HepG2 (cell line): ENCODE results near the gene TALDO1. TPM values are rescaled to one million over a fixed set of nuclear protein-coding genes. Genes with fewer than 3 reads are reported as not detected.

ENCODE experiments used
- ATAC-seq: fragments of 200-7000 bp; cut with Tn5 transposase; 3 replicates; pipeline ENCODE4 v1.9.1; 2020; ENCODE audit warnings: mild to moderate bottlenecking, moderate library complexity
- BruUV-seq: library from RNA; stranded (reverse); fragments of 400-500 nt; replicated peaks from 2 replicates; lab custom pipeline; 2021; lab: Mats Ljungman, UMichigan
- CTCF ChIA-PET: fragments of 300-600 bp; formaldehyde crosslinking; extraction: SDS; loops from one replicate; lab custom pipeline; 2021; ENCODE audit warnings: low total read pairs, inconsistent platforms, low intra/inter-chr PET ratio; lab: Yijun Ruan, JAX
- POLR2A ChIA-PET: fragments of 350-600 bp; sonication (Branson Sonifier 250); formaldehyde crosslinking; loops from one replicate; lab custom pipeline; 2020; ENCODE audit warnings: antibody characterized with exemption, inconsistent platforms; lab: Yijun Ruan, JAX
- DNase-seq: peaks from one replicate; pipeline ENCODE4 v3.0.0-alpha.2; 2015; ENCODE audit warnings: low spot score
- FAIRE-seq: peaks from 3 replicates; lab custom pipeline; 2011; peaks lifted over from hg19 to GRCh38; lab: Jason Lieb, UNC
- H2AFZ ChIP-seq: one replicate; pipeline ENCODE4 v1.6.1; 2011; ENCODE audit warnings: low read length, inconsistent platforms
- H3K27ac ChIP-seq: fragments of 300-600 bp; 3 replicates; pipeline ENCODE4 v1.8.0; 2011; ENCODE audit warnings: mixed run types, mild to moderate bottlenecking, mixed read lengths, low read length, inconsistent platforms; ENCODE audit not compliant: insufficient read depth; ENCODE audit errors: extremely low read length
- H3K27me3 ChIP-seq, 2 experiments: fragments of 200-600 bp in 1 of 2; 2 replicates in 1 of 2; 3 replicates in 1 of 2; pipeline versions ENCODE4 v1.6.0 to v1.8.0; 2011; ENCODE audit warnings: low read length in 2 of 2, mild to moderate bottlenecking in 2 of 2, moderate library complexity in 2 of 2, inconsistent platforms in 1 of 2; ENCODE audit not compliant: insufficient read depth in 2 of 2, control insufficient read depth in 1 of 2
- H3K36me3 ChIP-seq, 2 experiments: fragments of 200-600 bp in 1 of 2; replicated peaks in 1 of 2; 2 replicates in 1 of 2; 3 replicates in 1 of 2; pipeline versions ENCODE4 v1.5.1 to v1.8.0; 2011; ENCODE audit warnings: low read length in 2 of 2, inconsistent platforms in 1 of 2; ENCODE audit not compliant: insufficient read depth in 2 of 2, control insufficient read depth in 1 of 2
- H3K4me1 ChIP-seq: 2 replicates; pipeline ENCODE4 v1.5.1; 2012; ENCODE audit warnings: low read length, inconsistent platforms; ENCODE audit not compliant: insufficient read depth
- H3K4me2 ChIP-seq: 2 replicates; pipeline ENCODE4 v1.6.0; 2011; ENCODE audit warnings: low read depth, low read length, inconsistent platforms
- H3K4me3 ChIP-seq, 3 experiments: fragments of 200-600 bp in 1 of 3; sonication (generic), shearing (Covaris generic) in 1 of 3; replicated peaks in 1 of 3; 2 replicates each; pipeline ENCODE4 v1.5.1; 2011 to 2016; ENCODE audit warnings: low read length in 3 of 3, inconsistent platforms in 2 of 3, low read depth in 2 of 3, mild to moderate bottlenecking in 2 of 3, control low read depth in 1 of 3, mixed read lengths in 1 of 3; ENCODE audit not compliant: insufficient read depth in 1 of 3
- H3K79me2 ChIP-seq: one replicate; pipeline ENCODE4 v1.6.1; 2011; ENCODE audit warnings: low read length, inconsistent platforms; ENCODE audit not compliant: insufficient read depth
- H3K9ac ChIP-seq: 2 replicates; pipeline ENCODE4 v1.6.0; 2011; ENCODE audit warnings: mild to moderate bottlenecking, low read depth, low read length, inconsistent platforms; ENCODE audit not compliant: insufficient read depth
- H3K9me3 ChIP-seq: 2 replicates; pipeline ENCODE4 v1.5.1; 2012; ENCODE audit warnings: mild to moderate bottlenecking, low read length
- H4K20me1 ChIP-seq: 2 replicates; pipeline ENCODE4 v1.6.0; 2011; ENCODE audit warnings: inconsistent platforms, mild to moderate bottlenecking, low read length, moderate library complexity; ENCODE audit not compliant: insufficient read depth
- AGO2 ChIP-seq: fragments of 200-400 bp; formaldehyde crosslinking; optimal IDR thresholded peaks from 2 replicates; pipeline ENCODE3; 2017; ENCODE audit warnings: mild to moderate bottlenecking, low read depth, low read length, moderate library complexity
- CSRNP1 ChIP-seq: sonication (generic); formaldehyde crosslinking; IDR thresholded peaks from 2 replicates; pipeline ENCODE4 v1.8.1; 2023; ENCODE audit warnings: mild to moderate bottlenecking, missing genetic modification reagents
- GABPB1 ChIP-seq: IDR thresholded peaks from 2 replicates; pipeline ENCODE4 v1.6.1; 2016; ENCODE audit warnings: mild to moderate bottlenecking, missing genetic modification reagents, moderate library complexity, missing compliant biosample characterization
- HMG20B ChIP-seq: conservative IDR thresholded peaks from 2 replicates; pipeline ENCODE4 v1.6.1; 2016; ENCODE audit warnings: missing genetic modification reagents, missing compliant biosample characterization
- KLF11 ChIP-seq: IDR thresholded peaks from 2 replicates; pipeline ENCODE4 v1.6.1; 2016; ENCODE audit warnings: missing compliant biosample characterization
- NCOA5 ChIP-seq: sonication (generic); formaldehyde crosslinking; IDR thresholded peaks from 2 replicates; pipeline ENCODE4 v1.4.0; 2020; ENCODE audit warnings: missing genetic modification reagents
- SKIL ChIP-seq: sonication (generic); formaldehyde crosslinking; IDR thresholded peaks from 2 replicates; pipeline ENCODE4 v1.8.0; 2022; ENCODE audit warnings: missing genetic modification reagents, mild to moderate bottlenecking, moderate library complexity, borderline replicate concordance
- ZNF224 ChIP-seq: sonication (generic); formaldehyde crosslinking; IDR thresholded peaks from 2 replicates; pipeline ENCODE4 v1.5.0; 2020; ENCODE audit warnings: mild to moderate bottlenecking, missing genetic modification reagents
- WGBS: methylation state at CpG from one replicate; pipeline ENCODE4 v1.1.6; 2017; ENCODE audit warnings: low lambda C conversion rate; 5-methylcytosine and 5-hydroxymethylcytosine counted together
- in situ Hi-C: cut with HindIII; loops from 2 replicates; pipeline ENCODE4 v1.10.0; 2017; ENCODE audit warnings: low pct_unique_long_range_greater_than_20kb; ENCODE audit not compliant: extremely low pct_ligation_motif_present
- intact Hi-C: fragments of 100-400 bp; cut with micrococcal nuclease; formaldehyde crosslinking; loops from one replicate; pipeline ENCODE4 v1.10.0; 2022; ENCODE audit not compliant: unreplicated experiment
- polyA plus RNA-seq, 8 experiments: library from polyadenylated mRNA; depleted of rRNA in 3 of 8; stranded (reverse) in 7 of 8; unstranded in 1 of 8; fragments of >200 nt; fragmentation: Illumina TruSeq in 4 of 8; extraction: Trizol in 4 of 8; gene quantifications; 2 replicates each; pipeline versions ENCODE4 v1.2.1 to v1.2.3, GENCODE V29; 2011 to 2016; ENCODE audit warnings: low read depth in 4 of 8, missing spikeins in 1 of 8, mixed read lengths in 1 of 8; ENCODE audit not compliant: insufficient read depth in 1 of 8
- total RNA-seq, 5 experiments: library from RNA; depleted of rRNA; stranded (reverse); fragments of >200 nt; fragmentation: Illumina TruSeq; extraction: Trizol; gene quantifications; 2 replicates each; pipeline ENCODE4 v1.2.3, GENCODE V29; 2016; ENCODE audit warnings: low read depth in 1 of 5

Gene TALDO1
- total and polyA plus RNA-seq, 2 of the 13 experiments (the other 11 are each of a cell fraction or from before 2014, with no cell fraction given), result 107 to 240 TPM

GRCh38 chr11:791658-792534 lies 44.6 kb downstream of the TALDO1 start:
- Histone ChIP-seq H3K27me3 (peaks cover 0 to 2% of the 10 kb centered on the region in 2 experiments; a peak in 2 of 5 replicates), H3K4me1 (peaks cover 21% of the 10 kb centered on the region), H2AFZ (no peak overlapping the region), H4K20me1 (no peaks in the 10 kb centered on the region), H3K27ac (no peak overlapping the region), H3K9me3 (no peaks in the 10 kb centered on the region), H3K9ac (no peak overlapping the region), H3K36me3 (no peaks in the 10 kb centered on the region; a peak in 1 of 5 replicates), H3K4me3 (no peak overlapping the region), H3K79me2 (peaks cover 4% of the 10 kb centered on the region), H3K4me2 (no peak overlapping the region)
- FAIRE-seq (no peak), DNase-seq (no peak), ATAC-seq (no peak)
- TF ChIP-seq AGO2 (peak; percentile 50), KLF11 (CRISPR knock-in tag) (no peak), HMG20B (CRISPR knock-in tag) (no peak), GABPB1 (no peak), CSRNP1 (CRISPR knock-in tag) (no peak), ZNF224 (CRISPR knock-in tag) (no peak)
- BruUV-seq, result TSS peak; percentile 32
- over 99% methylated on average over 18 of the region's 49 CpGs for WGBS
- CTCF ChIA-PET, result no interaction called here
- intact Hi-C loops (no loop called here), in situ Hi-C loops (no loop called here)
- POLR2A ChIA-PET, result no interaction called here

DNA sequence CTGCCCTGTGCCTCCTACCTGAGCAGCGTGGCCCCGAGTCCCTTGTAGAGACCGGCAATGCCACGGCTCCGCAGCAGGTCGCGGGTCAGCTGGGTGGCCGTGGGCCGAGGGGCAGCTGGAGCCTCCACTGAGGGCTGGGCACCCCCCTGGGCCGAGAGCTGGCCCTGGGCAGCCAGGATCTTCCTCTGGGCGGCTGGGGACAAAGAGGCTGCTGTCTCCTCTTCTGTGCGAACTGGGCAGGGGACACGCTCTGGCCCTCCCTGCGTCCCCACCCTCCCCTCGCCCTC lies 45.2 kb downstream of the TALDO1 start:
- no TSS peak for BruUV-seq
- FAIRE-seq, result no peak
- H3K27ac ChIP-seq, result no peak overlapping the region
- no peak overlapping the region for H3K4me2 ChIP-seq
- no peaks in the 10 kb centered on the region for H4K20me1 ChIP-seq
- ATAC-seq, result no peak
- DNase-seq, result no peak
- ChIA-PET CTCF (no interaction called here), POLR2A (no interaction called here)
- no peaks in the 10 kb centered on the region for H3K9me3 ChIP-seq
- peaks cover 21% of the 10 kb centered on the region for H3K4me1 ChIP-seq
- H3K27me3 ChIP-seq, result peaks cover 0 to 2% of the 10 kb centered on the region in 2 experiments; a peak in 2 of 5 replicates
- no peak overlapping the region for H2AFZ ChIP-seq
- no peak for TF ChIP-seq SKIL (CRISPR knock-in tag)
- TF ChIP-seq NCOA5, result no peak
- H3K79me2 ChIP-seq, result peaks cover 4% of the 10 kb centered on the region
- no peak overlapping the region for H3K4me3 ChIP-seq
- H3K36me3 ChIP-seq, result no peaks in the 10 kb centered on the region; a peak in 1 of 5 replicates
- no peak overlapping the region for H3K9ac ChIP-seq
- in situ Hi-C loops, result no loop called here
- WGBS, result 96% methylated on average over 6 of the region's 15 CpGs
- intact Hi-C loops, result no loop called here
